Left ventricle myocardium superior (tissue), 1 donor: ENCODE measurements around the gene TJP1. TPM values are rescaled to one million over a fixed set of nuclear protein-coding genes. Genes with fewer than 3 reads are reported as not detected.
"Not testable (repeated sequence)": the region's sequence is repeated elsewhere in the genome, so short reads cannot be mapped to it uniquely, and the experiment has no call there.

ENCODE experiments used
- ATAC-seq: fragments of 200-7000 bp; cut with Tn5 transposase; one replicate; pipeline ENCODE4 v1.9.1; 2020; ENCODE audit warnings: mild to moderate bottlenecking, moderate library complexity
- DNase-seq: peaks from one replicate; pipeline ENCODE4 v3.0.0-alpha.2; 2020
- intact Hi-C: fragments of 100-400 bp; cut with micrococcal nuclease; formaldehyde crosslinking; loops from one replicate; pipeline ENCODE4 v1.11.0; 2022
- total RNA-seq: library from RNA; stranded (reverse); fragmentation: NEBNext Ultra II Directional; extraction: Animal tissue kit (Norgen Biotek cat#: 25700); gene quantifications from one replicate; pipeline ENCODE4 v1.2.1, GENCODE V29; 2021
- donor health status: DM: no; HTN: yes; CAD: no; lungs with severe emphysema.

Gene TJP1
- total RNA-seq, 1 donor from 2014 or later = 123 TPM

DNA sequence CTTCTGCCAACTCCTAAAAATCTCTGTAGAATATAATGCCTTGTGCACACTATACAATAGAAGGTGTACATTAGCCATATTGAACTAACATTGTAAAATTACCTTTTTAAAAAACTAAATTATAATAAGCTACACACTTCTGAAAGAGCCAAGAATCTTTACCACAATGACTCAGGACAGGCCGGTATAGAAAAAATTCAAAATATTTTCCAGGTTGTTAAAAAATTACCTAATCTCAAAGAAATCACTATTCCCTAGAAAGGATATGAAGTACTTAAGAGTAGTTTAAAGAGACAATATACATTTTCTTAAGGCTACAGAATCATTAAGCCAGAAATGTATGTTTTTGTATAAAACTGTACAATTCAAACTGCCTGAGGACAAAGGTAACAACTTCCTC, 48.5 kb downstream of the TJP1 start:
- intact Hi-C loops = no loop called here
- ATAC-seq (no peak), DNase-seq (no peak)

DNA sequence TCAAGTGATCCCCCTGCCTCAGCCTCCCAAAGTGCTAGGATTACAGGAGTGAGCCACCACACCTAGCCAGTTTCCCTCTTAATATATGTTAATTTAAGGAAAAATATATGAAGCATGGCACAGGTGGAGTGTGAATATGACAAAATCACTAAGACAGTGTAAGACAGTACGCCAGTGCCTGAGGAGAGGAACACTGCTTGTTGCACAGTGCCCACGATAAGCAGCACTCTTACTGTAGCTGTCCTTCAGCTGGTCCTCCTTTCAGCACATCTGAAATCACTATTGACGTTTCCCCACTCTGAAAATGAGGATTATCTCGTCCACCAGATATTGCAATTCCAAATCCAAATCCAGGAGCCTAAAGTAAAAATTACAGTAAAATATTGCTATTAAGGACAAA, 49.3 kb downstream of the TJP1 start:
- no peak for DNase-seq
- intact Hi-C loops = no loop called here
- peak; percentile 38 for ATAC-seq

- DNase-seq (no peak), ATAC-seq (no peak)
- intact Hi-C loops = no loop called here
Observed at GRCh38 chr15:29770796-29771195, 51.5 kb downstream of the TJP1 start.

DNA sequence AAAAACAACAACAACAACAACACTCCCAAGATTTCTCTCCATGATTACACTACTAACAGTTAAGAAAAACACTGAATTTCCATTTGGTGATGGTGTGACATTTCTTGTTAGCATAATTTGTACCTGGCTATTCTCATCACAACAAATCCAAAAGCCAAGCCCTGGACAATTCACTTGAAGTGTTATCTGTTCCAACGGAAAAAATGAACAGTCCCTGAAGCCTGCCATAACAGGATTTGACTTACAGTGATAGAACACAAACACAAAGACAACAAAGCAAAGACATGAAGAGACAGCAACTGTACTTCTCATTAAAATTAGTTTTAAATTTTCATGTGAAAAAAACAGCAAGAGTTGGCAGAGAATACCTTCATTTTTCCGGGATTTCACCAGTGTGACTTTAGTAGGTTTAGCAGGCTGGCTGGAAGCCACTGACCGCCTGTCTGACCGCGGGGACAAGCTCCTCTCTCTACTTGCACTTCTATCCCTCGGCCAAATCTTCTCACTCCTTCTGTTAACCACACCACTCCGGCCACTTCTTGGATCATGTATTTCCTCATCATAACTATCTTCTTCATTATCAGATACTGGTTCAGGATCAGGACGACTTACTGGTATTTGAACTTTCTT, 56.3 kb downstream of the TJP1 start:
- intact Hi-C loops = no loop called here
- DNase-seq (peak; percentile 55), ATAC-seq (peak; percentile 70)

GRCh38 chr15:29765234-29765841, 56.9 kb downstream of the TJP1 start:
- ATAC-seq = peak; percentile 15
- intact Hi-C loops = no loop called here
- DNase-seq = no peak

GRCh38 chr15:29759596-29759995, 62.7 kb downstream of the TJP1 start:
- no peak for ATAC-seq
- DNase-seq = no peak
- intact Hi-C loops = loop anchor here (10.0 kb wide), 1 partner anchor 45 kb away; no protein-coding TSS in a partner anchor

GRCh38 chr15:29756358-29757267, 65.7 kb downstream of the TJP1 start:
- no peak for DNase-seq
- intact Hi-C loops = loop anchor here (10.0 kb wide), 1 partner anchor 48 kb away; no protein-coding TSS in a partner anchor
- ATAC-seq = peak; percentile 54

- DNase-seq, ATAC-seq: not testable (repeated sequence)
- intact Hi-C loops = loop anchor here (10.0 kb wide), 1 partner anchor 51 kb away; no protein-coding TSS in a partner anchor
Observed at GRCh38 chr15:29754009-29754408, 68.3 kb downstream of the TJP1 start.

- DNase-seq (no peak), ATAC-seq (no peak)
- intact Hi-C loops = loop anchor here (10.0 kb wide), 1 partner anchor 51 kb away; no protein-coding TSS in a partner anchor
Observed at GRCh38 chr15:29753506-29753905, 68.8 kb downstream of the TJP1 start.

- ATAC-seq (no peak), DNase-seq (no peak)
- intact Hi-C loops = loop anchor here (10.0 kb wide), 1 partner anchor 54 kb away; no protein-coding TSS in a partner anchor
Observed at GRCh38 chr15:29750754-29751153, 71.5 kb downstream of the TJP1 start.

DNA sequence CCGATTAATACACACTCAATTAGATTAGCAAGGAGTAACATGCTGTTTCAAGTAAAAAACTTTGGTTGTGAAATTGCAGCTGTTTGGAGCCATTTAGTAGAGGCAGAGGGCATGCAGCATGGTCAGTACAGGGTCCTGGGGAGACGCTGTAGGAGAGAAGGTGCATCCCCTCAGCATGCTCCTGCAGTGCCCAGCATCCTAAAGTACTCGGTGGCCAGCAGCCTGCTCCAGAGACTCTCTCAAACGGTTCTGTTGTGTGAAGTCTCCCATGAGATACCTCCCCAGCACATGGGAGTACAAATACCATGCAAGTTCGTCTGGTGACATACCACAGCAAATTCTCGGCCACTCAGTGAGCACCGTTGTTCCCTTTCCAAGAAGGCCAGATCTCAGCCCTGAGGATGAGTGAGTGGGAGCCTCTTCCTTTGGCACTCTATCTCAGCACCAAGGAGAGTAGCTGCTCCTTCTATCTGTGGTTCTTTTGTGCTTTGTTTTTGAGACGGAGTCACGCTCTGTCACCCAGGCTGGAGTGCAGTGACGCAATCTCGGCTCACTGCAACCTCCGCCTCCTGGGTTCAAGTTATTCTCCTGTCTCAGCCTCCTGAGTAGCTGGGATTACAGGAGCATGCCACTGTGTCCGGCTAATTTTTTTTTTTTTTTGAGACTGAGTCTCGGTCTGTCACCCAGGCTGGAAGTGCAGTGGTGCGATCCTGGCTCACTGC, 72.7 kb downstream of the TJP1 start:
- DNase-seq (no peak), ATAC-seq (peak; percentile 61)
- intact Hi-C loops = loop anchor here (5.0 to 10.0 kb wide), 2 partner anchors 55 to 178 kb away; no protein-coding TSS in a partner anchor

DNA sequence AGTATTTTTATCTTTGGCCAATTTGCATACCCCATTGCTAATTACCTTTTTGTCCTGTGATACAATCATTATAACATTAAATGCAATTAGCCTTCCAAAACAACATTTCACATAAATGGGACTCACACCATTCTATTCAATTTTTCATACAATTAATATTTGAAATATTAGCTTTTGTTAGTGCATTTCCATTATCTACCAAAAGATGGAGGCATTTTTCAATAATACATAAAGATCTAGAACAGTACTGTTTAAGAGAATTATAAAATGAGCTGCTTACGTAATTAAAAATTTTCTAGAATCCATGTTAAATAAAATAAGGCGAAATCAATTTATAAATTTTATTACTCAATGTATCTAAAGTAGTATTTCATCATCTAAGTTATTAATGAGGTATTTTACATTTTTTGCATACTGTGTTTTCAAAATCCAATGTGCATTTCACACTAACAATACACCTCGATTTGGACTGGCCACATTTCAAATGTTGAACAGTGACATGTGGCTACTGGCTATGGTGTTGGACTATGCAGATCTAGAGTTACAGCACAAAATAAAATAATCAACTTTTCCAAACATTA, 74.3 kb downstream of the TJP1 start:
- DNase-seq = no peak
- ATAC-seq = no peak
- intact Hi-C loops = loop anchor here (5.0 kb wide), 1 partner anchor 179 kb away; no protein-coding TSS in a partner anchor

DNA sequence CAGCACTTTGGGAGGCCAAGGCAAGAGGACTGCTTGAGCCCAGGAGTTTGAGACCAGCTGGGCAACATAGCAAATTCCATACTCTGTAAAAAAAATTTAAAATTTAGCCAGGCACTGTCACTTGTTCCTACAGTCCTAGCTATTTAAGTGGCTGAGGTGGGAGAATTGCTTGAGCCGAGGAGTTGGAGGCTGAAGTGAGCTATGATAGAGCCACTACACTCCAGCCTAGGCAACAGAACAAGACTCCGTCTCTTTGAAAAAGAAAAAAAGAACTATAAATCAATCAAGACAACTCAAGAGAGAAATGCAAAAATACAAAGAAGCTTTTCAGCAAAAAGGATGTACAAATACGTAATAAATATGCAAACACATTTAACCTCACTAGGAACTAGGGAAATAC, 78.8 kb downstream of the TJP1 start:
- ATAC-seq = no peak
- DNase-seq = no peak
- intact Hi-C loops = no loop called here

GRCh38 chr15:29740692-29741311, 81.5 kb downstream of the TJP1 start:
- intact Hi-C loops = no loop called here

GRCh38 chr15:29736744-29737020, 85.6 kb downstream of the TJP1 start:
- peak; percentile 93 for ATAC-seq
- DNase-seq = no peak
- intact Hi-C loops = no loop called here

More at GRCh38 chr15:29740692-29741311, 81.5 kb downstream of the TJP1 start:
- no peak for ATAC-seq
- DNase-seq = no peak

- intact Hi-C loops = no loop called here
- no peak for DNase-seq
- peak; percentile 22 for ATAC-seq
Observed at GRCh38 chr15:29736012-29736743, 86.1 kb downstream of the TJP1 start.

DNA sequence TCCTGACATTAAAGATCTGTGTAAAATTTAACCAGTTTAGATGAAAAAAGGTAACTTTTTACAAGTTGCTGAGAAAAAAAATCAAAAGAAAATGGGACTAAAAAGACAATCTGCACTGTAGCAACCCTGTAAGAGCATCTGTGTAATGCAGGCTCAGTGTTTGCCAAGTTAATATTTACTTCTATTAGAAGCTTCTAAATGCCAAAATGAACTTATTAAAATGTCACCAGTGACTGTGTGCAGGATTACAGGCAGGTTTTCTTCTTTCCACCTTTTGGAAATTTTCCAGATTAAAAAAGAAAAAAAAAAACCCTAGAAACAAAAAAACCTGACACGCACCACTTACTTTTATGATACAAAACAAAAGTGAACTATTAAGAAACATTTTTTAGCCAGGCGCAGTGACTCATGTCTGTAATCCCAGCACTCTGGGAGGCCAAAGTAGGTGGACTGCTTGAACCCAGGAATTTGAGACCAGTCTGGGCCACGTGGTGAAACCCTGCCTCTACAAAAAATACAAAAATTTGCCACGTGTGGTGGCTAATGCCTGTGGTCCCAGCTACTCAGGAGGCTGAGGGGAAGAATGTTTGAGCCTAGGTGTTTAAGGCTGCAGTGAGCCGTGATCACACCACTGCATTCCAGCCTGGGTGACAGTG, 87.2 kb downstream of the TJP1 start:
- intact Hi-C loops = no loop called here
- ATAC-seq (peak; percentile 10), DNase-seq (no peak)
